H9 (cell line): ENCODE measurements around the gene USH2A. TPM values are rescaled to one million over a fixed set of nuclear protein-coding genes. Genes with fewer than 3 reads are reported as not detected.

Experiments used
- DNase-seq: peaks from one replicate; pipeline ENCODE4 v3.0.0-alpha.2; 2017
- H2AFZ ChIP-seq: one replicate; pipeline ENCODE4 v1.6.1; 2013; ENCODE audit warnings: mild to moderate bottlenecking, low read length, control low read depth, moderate library complexity
- H2AK5ac ChIP-seq: 2 replicates; pipeline ENCODE4 v1.6.1; 2013; ENCODE audit warnings: low read length, control low read depth, mixed read lengths; ENCODE audit not compliant: insufficient read length
- H2BK120ac ChIP-seq: one replicate; pipeline ENCODE4 v1.6.1; 2013; ENCODE audit warnings: low read depth, mild to moderate bottlenecking, low read length, control low read depth, inconsistent platforms; ENCODE audit not compliant: poor library complexity, severe bottlenecking
- H2BK12ac ChIP-seq: 2 replicates; pipeline ENCODE4 v1.6.1; 2013; ENCODE audit warnings: low read length, control low read depth, mixed read lengths, low read depth; ENCODE audit not compliant: insufficient read length
- H2BK15ac ChIP-seq: 2 replicates; pipeline ENCODE4 v1.6.1; 2013; ENCODE audit warnings: low read depth, low read length, control low read depth
- H2BK20ac ChIP-seq: one replicate; pipeline ENCODE4 v1.6.1; 2013; ENCODE audit warnings: low read depth, mild to moderate bottlenecking, low read length, control low read depth, inconsistent platforms; ENCODE audit not compliant: poor library complexity, severe bottlenecking
- H2BK5ac ChIP-seq: 2 replicates; pipeline ENCODE4 v1.6.1; 2013; ENCODE audit warnings: low read length, control low read depth, mixed read lengths; ENCODE audit not compliant: insufficient read length
- H3K14ac ChIP-seq: 2 replicates; pipeline ENCODE4 v1.6.1; 2013; ENCODE audit warnings: low read length, control low read depth; ENCODE audit not compliant: insufficient read depth
- H3K18ac ChIP-seq: 2 replicates; pipeline ENCODE4 v1.6.1; 2013; ENCODE audit warnings: low read depth, mild to moderate bottlenecking, mixed read lengths, low read length, control low read depth; ENCODE audit not compliant: insufficient read length
- H3K23ac ChIP-seq: 2 replicates; pipeline ENCODE4 v1.6.1; 2013; ENCODE audit warnings: low read length, control low read depth, mixed read lengths, low read depth; ENCODE audit not compliant: insufficient read length
- H3K23me2 ChIP-seq: 2 replicates; pipeline ENCODE4 v1.6.1; 2013; ENCODE audit warnings: low read depth, mild to moderate bottlenecking, mixed read lengths, low read length, control low read depth; ENCODE audit not compliant: insufficient read length, poor library complexity, severe bottlenecking
- H3K27ac ChIP-seq: 2 replicates; pipeline ENCODE4 v1.5.1; 2013; ENCODE audit warnings: low read length, control low read depth, mixed read lengths, low read depth; ENCODE audit not compliant: insufficient read length
- H3K27me3 ChIP-seq: 2 replicates; pipeline ENCODE4 v1.6.1; 2013; ENCODE audit warnings: low read length, control low read depth, inconsistent platforms; ENCODE audit not compliant: insufficient read depth
- H3K4ac ChIP-seq: 2 replicates; pipeline ENCODE4 v1.6.1; 2013; ENCODE audit warnings: low read depth, mild to moderate bottlenecking, control low read depth, inconsistent platforms, low read length, moderate library complexity
- H3K4me1 ChIP-seq: 2 replicates; pipeline ENCODE4 v1.6.1; 2013; ENCODE audit warnings: low read length, control low read depth, inconsistent platforms; ENCODE audit not compliant: insufficient read depth
- H3K4me2 ChIP-seq: 2 replicates; pipeline ENCODE4 v1.6.1; 2013; ENCODE audit warnings: low read length, control low read depth, mixed read lengths; ENCODE audit not compliant: insufficient read length, insufficient read depth
- H3K56ac ChIP-seq: 2 replicates; pipeline ENCODE4 v1.6.1; 2013; ENCODE audit warnings: low read depth, mild to moderate bottlenecking, mixed read lengths, low read length, control low read depth; ENCODE audit not compliant: insufficient read length
- H3K79me1 ChIP-seq: 2 replicates; pipeline ENCODE4 v1.6.1; 2013; ENCODE audit warnings: low read depth, mild to moderate bottlenecking, moderate library complexity, low read length, control low read depth, inconsistent platforms; ENCODE audit not compliant: insufficient read depth, poor library complexity, severe bottlenecking
- H3K79me2 ChIP-seq: 2 replicates; pipeline ENCODE4 v1.6.1; 2013; ENCODE audit warnings: low read length, control low read depth, inconsistent platforms; ENCODE audit not compliant: insufficient read depth
- H3K9ac ChIP-seq: 2 replicates; pipeline ENCODE4 v1.6.1; 2013; ENCODE audit warnings: low read length, control low read depth, mixed read lengths; ENCODE audit not compliant: insufficient read length; ENCODE audit errors: extremely low read depth
- H3K9me3 ChIP-seq: one replicate; pipeline ENCODE4 v1.6.1; 2013; ENCODE audit warnings: low read depth, low read length, inconsistent platforms; ENCODE audit not compliant: control insufficient read depth
- H3T11ph ChIP-seq: one replicate; pipeline ENCODE4 v1.6.1; 2013; ENCODE audit warnings: mild to moderate bottlenecking, low read length, control low read depth, inconsistent platforms
- H4K20me1 ChIP-seq: one replicate; pipeline ENCODE4 v1.6.1; 2013; ENCODE audit not compliant: control insufficient read depth, insufficient read length, insufficient read depth
- H4K5ac ChIP-seq: 2 replicates; pipeline ENCODE4 v1.6.1; 2013; ENCODE audit warnings: low read depth, mild to moderate bottlenecking, mixed read lengths, low read length, control low read depth; ENCODE audit not compliant: insufficient read length
- H4K8ac ChIP-seq: replicated peaks from 2 replicates; pipeline ENCODE4 v1.6.1; 2013; ENCODE audit warnings: low read length, control low read depth, mixed read lengths, low read depth; ENCODE audit not compliant: insufficient read length
- H4K91ac ChIP-seq: 2 replicates; pipeline ENCODE4 v1.6.1; 2013; ENCODE audit warnings: low read depth, mild to moderate bottlenecking, moderate library complexity, mixed read lengths, low read length, control low read depth; ENCODE audit not compliant: insufficient read length
- H3K27ac Mint-ChIP-seq, 3 experiments: 2 replicates in 2 of 3; 3 replicates in 1 of 3; pipeline ENCODE4 v1.8.0; 2020 to 2021; ENCODE audit warnings: mixed read lengths in 3 of 3, mild to moderate bottlenecking in 1 of 3, moderate library complexity in 1 of 3
- H3K27me3 Mint-ChIP-seq: 2 replicates; pipeline ENCODE4 v1.8.0; 2021; ENCODE audit warnings: low read depth, mild to moderate bottlenecking, moderate library complexity, mixed read lengths
- H3K36me3 Mint-ChIP-seq, 3 experiments: 2 replicates in 2 of 3; 3 replicates in 1 of 3; pipeline ENCODE4 v1.8.0; 2020 to 2021; ENCODE audit warnings: low read depth in 3 of 3, mixed read lengths in 3 of 3; ENCODE audit not compliant: insufficient read depth in 1 of 3
- H3K4me1 Mint-ChIP-seq, 2 experiments: 2 replicates each; pipeline ENCODE4 v1.8.0; 2020; ENCODE audit warnings: mixed read lengths in 2 of 2
- H3K4me3 Mint-ChIP-seq, 2 experiments: 2 replicates in 1 of 2; 3 replicates in 1 of 2; pipeline ENCODE4 v1.8.0; 2020 to 2021; ENCODE audit warnings: mild to moderate bottlenecking in 2 of 2, mixed read lengths in 2 of 2, moderate library complexity in 1 of 2
- H3K9me3 Mint-ChIP-seq, 2 experiments: 2 replicates in 1 of 2; 3 replicates in 1 of 2; pipeline ENCODE4 v1.8.0; 2020; ENCODE audit warnings: mild to moderate bottlenecking in 2 of 2, mixed read lengths in 2 of 2, moderate library complexity in 1 of 2
- WGBS: extraction: QIAGEN DNeasy Blood & Tissue Kit; methylation state at CpG from one replicate; pipeline ENCODE4 v1.1.7; 2013; ENCODE audit warnings: missing lambda C conversion rate, low lambda C conversion rate, mixed read lengths; ENCODE audit not compliant: insufficient read length; ENCODE audit errors: extremely low coverage; 5-methylcytosine and 5-hydroxymethylcytosine counted together
- total RNA-seq: library from RNA; stranded (reverse); gene quantifications from 2 replicates; pipeline ENCODE4 v1.2.1, GENCODE V29; 2021
- TF ChIP-seq, protein P1 (sequence below): fragments of 200-600 bp; sonication (generic); conservative IDR thresholded peaks from 3 replicates; pipeline ENCODE4 v1.8.0; 2021; ENCODE audit warnings: antibody characterized with exemption, mild to moderate bottlenecking

USH2A gene
- total RNA-seq, 1 experiment from 2014 or later: 0.11 TPM

DNA sequence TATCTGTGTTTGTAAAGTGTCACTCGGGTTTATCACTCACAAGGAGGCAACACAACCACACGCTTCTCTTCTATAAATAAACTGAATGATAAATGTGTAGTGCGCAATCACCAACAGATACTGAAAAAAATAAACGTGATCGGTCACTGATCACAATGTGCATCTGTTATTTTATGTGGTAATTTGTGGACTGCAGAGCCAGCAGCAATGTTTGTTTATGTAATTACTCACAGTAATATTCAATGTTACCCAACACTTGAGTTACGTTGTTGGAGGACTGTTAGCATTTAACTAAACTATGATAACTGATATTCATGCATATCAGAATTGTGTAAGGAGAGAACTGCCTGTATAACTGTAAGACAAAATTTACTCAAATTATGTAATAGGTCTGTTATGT lies 129.6 kb downstream of the USH2A start:
- no peak overlapping the region for H4K91ac ChIP-seq

More for the DNA sequence above, 129.6 kb downstream of the USH2A start:
- H3K4me1 Mint-ChIP-seq: 0 out of 4 replicates have a peak, but pooled peaks cover 0 to 2% of the 10 kb centered on the region in 2 experiments
- Histone ChIP-seq H3K79me1 (no peaks in the 10 kb centered on the region), H3K23ac (no peak overlapping the region), H2BK12ac (no peak overlapping the region), H3K18ac (no peak overlapping the region), H2BK5ac (no peak overlapping the region), H3K4ac (no peak overlapping the region), H3K27me3 (no peaks in the 10 kb centered on the region), H2BK120ac (no peak overlapping the region), H3K9me3 (no peaks in the 10 kb centered on the region), H2AFZ (no peak overlapping the region), H3K4me2 (no peak overlapping the region), H4K20me1 (no peaks in the 10 kb centered on the region), H2AK5ac (no peak overlapping the region), H4K5ac (no peak overlapping the region), H3K9ac (no peak overlapping the region), H3K4me1 (no peaks in the 10 kb centered on the region), H3K56ac (no peak overlapping the region), H4K8ac (no peak overlapping the region), H2BK20ac (no peak overlapping the region), H3K27ac (no peak overlapping the region), H2BK15ac (no peak overlapping the region), H3T11ph (no peak overlapping the region), H3K23me2 (no peaks in the 10 kb centered on the region), H3K79me2 (no peaks in the 10 kb centered on the region), H3K14ac (no peak overlapping the region)
- no peaks in the 10 kb centered on the region; a peak in 1 of 5 replicates for H3K9me3 Mint-ChIP-seq
- no peaks in the 10 kb centered on the region for H3K36me3 Mint-ChIP-seq
- H3K4me3 Mint-ChIP-seq: no peak overlapping the region
- H3K27ac Mint-ChIP-seq: no peak overlapping the region
- no peaks in the 10 kb centered on the region for H3K27me3 Mint-ChIP-seq
- no CpG with 5 or more reads among the region's 6 CpGs for WGBS
- TF ChIP-seq, protein P1, sequence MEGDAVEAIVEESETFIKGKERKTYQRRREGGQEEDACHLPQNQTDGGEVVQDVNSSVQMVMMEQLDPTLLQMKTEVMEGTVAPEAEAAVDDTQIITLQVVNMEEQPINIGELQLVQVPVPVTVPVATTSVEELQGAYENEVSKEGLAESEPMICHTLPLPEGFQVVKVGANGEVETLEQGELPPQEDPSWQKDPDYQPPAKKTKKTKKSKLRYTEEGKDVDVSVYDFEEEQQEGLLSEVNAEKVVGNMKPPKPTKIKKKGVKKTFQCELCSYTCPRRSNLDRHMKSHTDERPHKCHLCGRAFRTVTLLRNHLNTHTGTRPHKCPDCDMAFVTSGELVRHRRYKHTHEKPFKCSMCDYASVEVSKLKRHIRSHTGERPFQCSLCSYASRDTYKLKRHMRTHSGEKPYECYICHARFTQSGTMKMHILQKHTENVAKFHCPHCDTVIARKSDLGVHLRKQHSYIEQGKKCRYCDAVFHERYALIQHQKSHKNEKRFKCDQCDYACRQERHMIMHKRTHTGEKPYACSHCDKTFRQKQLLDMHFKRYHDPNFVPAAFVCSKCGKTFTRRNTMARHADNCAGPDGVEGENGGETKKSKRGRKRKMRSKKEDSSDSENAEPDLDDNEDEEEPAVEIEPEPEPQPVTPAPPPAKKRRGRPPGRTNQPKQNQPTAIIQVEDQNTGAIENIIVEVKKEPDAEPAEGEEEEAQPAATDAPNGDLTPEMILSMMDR: no peak
- no peak for DNase-seq
